ENCODE data around the gene NLN. TPM values are rescaled to one million over a fixed set of nuclear protein-coding genes. Genes with fewer than 3 reads are reported as not detected.
"Not testable (repeated sequence)": the region's sequence is repeated elsewhere in the genome, so short reads cannot be mapped to it uniquely, and the experiment has no call there.

NLN gene
- total RNA-seq, 1 donor: 3.3 TPM

- Histone ChIP-seq H3K4me1 (ENCODE audit: insufficient read depth, low read length) (no peaks in the 10 kb centered on the region), H3K9me3 (ENCODE audit: low read depth, low read length) (no peaks in the 10 kb centered on the region), H3K27me3 (ENCODE audit: insufficient read depth, low read length) (no peaks in the 10 kb centered on the region), H3K4me3 (ENCODE audit: low read length) (no peak overlapping the region)
Measured at GRCh38 chr5:65835191-65835590, 113.2 kb downstream of the NLN start.

GRCh38 chr5:65837139-65837538 lies 115.1 kb downstream of the NLN start:
- Histone ChIP-seq H3K4me3 (ENCODE audit: low read length) (no peak overlapping the region), H3K4me1 (ENCODE audit: insufficient read depth, low read length) (no peaks in the 10 kb centered on the region), H3K27me3 (ENCODE audit: insufficient read depth, low read length) (no peaks in the 10 kb centered on the region), H3K9me3 (ENCODE audit: low read depth, low read length) (no peaks in the 10 kb centered on the region)

GRCh38 chr5:65839170-65839569 lies 117.2 kb downstream of the NLN start:
- H3K4me3 ChIP-seq (ENCODE audit: low read length); H3K9me3 ChIP-seq (ENCODE audit: low read depth, low read length); H3K27me3 ChIP-seq (ENCODE audit: insufficient read depth, low read length); H3K4me1 ChIP-seq (ENCODE audit: insufficient read depth, low read length): not testable (repeated sequence)

DNA sequence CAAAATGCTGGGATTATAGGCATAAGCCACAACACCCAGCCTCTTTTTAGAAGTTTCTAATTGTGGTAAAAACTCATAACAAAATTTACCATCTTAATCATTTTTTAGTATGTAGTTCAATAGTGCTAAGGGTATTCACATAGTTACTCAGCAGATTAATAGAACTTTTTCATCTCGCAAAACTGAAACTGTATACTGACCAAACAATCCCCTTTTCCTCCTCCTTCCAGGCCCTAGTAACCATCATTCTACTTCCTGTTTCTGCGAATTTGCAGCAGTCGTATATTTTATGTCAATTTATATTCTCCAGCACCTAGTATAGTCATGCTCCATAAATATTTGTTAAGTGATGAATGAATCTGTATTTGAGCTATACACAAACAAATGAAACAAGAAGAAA lies 118.1 kb downstream of the NLN start:
- Histone ChIP-seq H3K27me3 (ENCODE audit: insufficient read depth, low read length) (no peaks in the 10 kb centered on the region), H3K9me3 (ENCODE audit: low read depth, low read length) (no peaks in the 10 kb centered on the region), H3K4me1 (ENCODE audit: insufficient read depth, low read length) (peaks cover 8% of the 10 kb centered on the region), H3K4me3 (ENCODE audit: low read length) (no peak overlapping the region)

DNA sequence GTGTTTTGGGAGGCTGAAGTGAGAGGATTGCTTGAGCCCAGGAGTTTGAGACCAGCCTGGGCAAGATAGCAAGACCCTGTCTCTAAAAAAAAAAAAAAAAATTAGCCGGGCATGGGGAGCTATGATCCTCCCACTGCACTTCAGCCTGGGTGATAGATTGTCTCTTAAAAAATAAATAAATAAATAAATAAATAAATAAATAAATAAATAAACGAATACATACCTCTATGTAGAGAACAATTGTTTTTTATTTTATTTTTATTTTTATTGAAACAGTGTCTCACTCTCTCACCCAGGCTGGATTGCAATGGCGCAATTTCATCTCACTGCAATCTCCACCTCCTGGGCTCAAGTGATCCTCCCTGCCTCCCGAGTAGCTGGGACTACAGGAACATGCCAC lies 122.8 kb downstream of the NLN start:
- not testable (repeated sequence) for H3K27me3 ChIP-seq (ENCODE audit: insufficient read depth, low read length); H3K4me3 ChIP-seq (ENCODE audit: low read length); H3K9me3 ChIP-seq (ENCODE audit: low read depth, low read length)
- peaks cover 17% of the 10 kb centered on the region for H3K4me1 ChIP-seq (ENCODE audit: insufficient read depth, low read length)

GRCh38 chr5:65846101-65846500 lies 124.1 kb downstream of the NLN start:
- H3K4me1 ChIP-seq (ENCODE audit: insufficient read depth, low read length): peaks cover 17% of the 10 kb centered on the region
- no peaks in the 10 kb centered on the region for H3K27me3 ChIP-seq (ENCODE audit: insufficient read depth, low read length)
- H3K4me3 ChIP-seq (ENCODE audit: low read length): no peak overlapping the region
- no peaks in the 10 kb centered on the region for H3K9me3 ChIP-seq (ENCODE audit: low read depth, low read length)

DNA sequence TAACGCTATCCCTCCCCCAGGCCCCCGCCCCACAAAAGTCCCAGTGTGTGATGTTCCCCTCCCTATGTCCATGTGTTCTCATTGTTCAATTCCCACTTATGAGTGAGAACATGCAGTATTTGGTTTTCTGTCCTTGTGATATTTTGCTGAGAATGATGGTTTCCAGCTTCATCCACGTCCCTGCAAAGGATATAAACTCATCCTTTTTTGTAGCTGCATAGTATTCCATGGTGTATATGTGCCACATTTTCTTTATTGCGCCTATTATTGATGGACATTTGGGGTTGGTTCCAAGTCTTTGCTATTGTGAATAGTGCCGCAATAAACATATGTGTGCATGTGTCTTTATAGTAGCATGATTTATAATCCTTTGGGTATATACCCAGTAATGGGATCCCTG lies 125.0 kb downstream of the NLN start:
- not testable (repeated sequence) for H3K27me3 ChIP-seq (ENCODE audit: insufficient read depth, low read length); H3K9me3 ChIP-seq (ENCODE audit: low read depth, low read length); H3K4me3 ChIP-seq (ENCODE audit: low read length)
- peaks cover 17% of the 10 kb centered on the region for H3K4me1 ChIP-seq (ENCODE audit: insufficient read depth, low read length)

- H3K27me3 ChIP-seq (ENCODE audit: insufficient read depth, low read length); H3K9me3 ChIP-seq (ENCODE audit: low read depth, low read length); H3K4me3 ChIP-seq (ENCODE audit: low read length): not testable (repeated sequence)
- H3K4me1 ChIP-seq (ENCODE audit: insufficient read depth, low read length): peaks cover 11% of the 10 kb centered on the region
Measured at GRCh38 chr5:65849918-65850317, 127.9 kb downstream of the NLN start.

- Histone ChIP-seq H3K9me3 (ENCODE audit: low read depth, low read length) (no peaks in the 10 kb centered on the region), H3K4me3 (ENCODE audit: low read length) (no peak overlapping the region), H3K4me1 (ENCODE audit: insufficient read depth, low read length) (peaks cover 17% of the 10 kb centered on the region), H3K27me3 (ENCODE audit: insufficient read depth, low read length) (no peaks in the 10 kb centered on the region)
Measured at GRCh38 chr5:65854925-65855324, 132.9 kb downstream of the NLN start.

DNA sequence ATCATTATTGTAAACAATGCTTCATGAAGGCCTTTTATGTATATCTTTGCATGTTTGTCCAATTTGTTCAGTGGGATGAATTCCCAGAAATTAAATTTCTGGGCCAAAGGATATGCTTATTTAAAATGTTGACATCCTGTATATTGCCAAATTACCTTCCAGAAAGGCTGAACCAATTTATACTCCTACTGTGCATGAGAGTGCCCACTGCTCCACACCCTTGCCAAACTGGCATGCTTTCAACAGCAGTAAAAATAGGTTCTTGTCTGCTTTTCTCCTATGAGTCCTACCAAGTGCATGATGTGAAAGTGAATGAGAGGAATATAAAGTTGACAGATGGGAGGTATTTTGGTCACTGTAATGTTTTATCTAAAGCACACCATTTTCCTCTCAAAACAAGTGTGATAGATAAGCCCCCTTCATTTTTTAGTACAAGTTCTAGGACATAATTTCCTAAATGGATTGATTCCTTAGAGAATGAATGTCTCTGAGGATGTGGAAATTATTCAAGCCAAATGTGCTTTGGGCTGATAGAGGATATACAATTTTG lies 133.8 kb downstream of the NLN start:
- no peaks in the 10 kb centered on the region for H3K27me3 ChIP-seq (ENCODE audit: insufficient read depth, low read length)
- H3K4me1 ChIP-seq (ENCODE audit: insufficient read depth, low read length): peaks cover 17% of the 10 kb centered on the region
- no peaks in the 10 kb centered on the region for H3K9me3 ChIP-seq (ENCODE audit: low read depth, low read length)
- H3K4me3 ChIP-seq (ENCODE audit: low read length): no peak overlapping the region

DNA sequence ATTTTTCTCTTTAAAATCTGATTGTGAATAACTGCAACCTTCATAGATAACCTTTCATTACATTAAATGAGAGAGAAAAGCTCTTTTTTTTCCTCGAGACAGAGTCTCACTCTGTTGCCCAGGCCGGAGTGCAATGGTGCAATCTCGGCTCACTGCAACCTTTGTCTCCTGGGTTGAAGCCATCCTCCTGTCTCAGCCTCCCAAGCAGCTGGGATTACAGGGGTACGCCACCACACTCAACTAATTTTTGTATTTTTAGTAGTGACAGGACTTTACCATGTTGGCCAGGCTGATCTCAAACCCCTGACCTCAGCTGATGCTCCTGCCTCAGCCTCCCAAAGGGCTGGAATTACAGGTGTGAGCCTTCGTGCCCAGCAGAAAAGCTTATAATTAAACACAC lies 134.5 kb downstream of the NLN start:
- H3K9me3 ChIP-seq (ENCODE audit: low read depth, low read length): no peaks in the 10 kb centered on the region
- H3K27me3 ChIP-seq (ENCODE audit: insufficient read depth, low read length): no peaks in the 10 kb centered on the region
- H3K4me1 ChIP-seq (ENCODE audit: insufficient read depth, low read length): peaks cover 17% of the 10 kb centered on the region
- H3K4me3 ChIP-seq (ENCODE audit: low read length): no peak overlapping the region

GRCh38 chr5:65858316-65858715 lies 136.3 kb downstream of the NLN start:
- Histone ChIP-seq H3K4me1 (ENCODE audit: insufficient read depth, low read length) (peaks cover 17% of the 10 kb centered on the region), H3K27me3 (ENCODE audit: insufficient read depth, low read length) (no peaks in the 10 kb centered on the region), H3K4me3 (ENCODE audit: low read length) (no peak overlapping the region), H3K9me3 (ENCODE audit: low read depth, low read length) (no peaks in the 10 kb centered on the region)

DNA sequence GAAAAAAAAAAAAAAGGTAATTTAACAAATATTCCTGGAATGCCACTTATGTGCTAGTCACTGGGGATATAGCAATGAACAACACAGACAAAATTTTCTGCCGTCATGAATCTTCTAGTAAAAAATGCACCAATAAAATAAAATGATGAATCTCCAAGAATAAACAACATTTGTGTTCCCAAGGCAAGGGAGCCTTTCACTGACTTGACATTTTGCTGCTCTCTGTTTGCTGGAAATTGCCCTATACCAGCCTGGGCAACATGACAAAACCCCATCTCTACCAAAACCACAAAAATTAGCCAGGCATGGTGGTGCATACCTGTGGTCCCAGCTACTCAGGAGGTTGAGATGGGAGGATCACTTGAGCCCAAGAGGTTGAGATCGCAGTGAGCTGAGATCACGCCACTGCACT lies 139.8 kb downstream of the NLN start:
- Histone ChIP-seq H3K27me3 (ENCODE audit: insufficient read depth, low read length) (no peaks in the 10 kb centered on the region), H3K4me3 (ENCODE audit: low read length) (no peak overlapping the region), H3K4me1 (ENCODE audit: insufficient read depth, low read length) (peaks cover 17% of the 10 kb centered on the region), H3K9me3 (ENCODE audit: low read depth, low read length) (no peaks in the 10 kb centered on the region)

GRCh38 chr5:65862384-65862783 lies 140.4 kb downstream of the NLN start:
- no peaks in the 10 kb centered on the region for H3K27me3 ChIP-seq (ENCODE audit: insufficient read depth, low read length)
- peaks cover 17% of the 10 kb centered on the region for H3K4me1 ChIP-seq (ENCODE audit: insufficient read depth, low read length)
- no peak overlapping the region for H3K4me3 ChIP-seq (ENCODE audit: low read length)
- no peaks in the 10 kb centered on the region for H3K9me3 ChIP-seq (ENCODE audit: low read depth, low read length)

GRCh38 chr5:65863747-65864146 lies 141.7 kb downstream of the NLN start:
- H3K27me3 ChIP-seq (ENCODE audit: insufficient read depth, low read length): no peaks in the 10 kb centered on the region
- H3K9me3 ChIP-seq (ENCODE audit: low read depth, low read length): no peaks in the 10 kb centered on the region

DNA sequence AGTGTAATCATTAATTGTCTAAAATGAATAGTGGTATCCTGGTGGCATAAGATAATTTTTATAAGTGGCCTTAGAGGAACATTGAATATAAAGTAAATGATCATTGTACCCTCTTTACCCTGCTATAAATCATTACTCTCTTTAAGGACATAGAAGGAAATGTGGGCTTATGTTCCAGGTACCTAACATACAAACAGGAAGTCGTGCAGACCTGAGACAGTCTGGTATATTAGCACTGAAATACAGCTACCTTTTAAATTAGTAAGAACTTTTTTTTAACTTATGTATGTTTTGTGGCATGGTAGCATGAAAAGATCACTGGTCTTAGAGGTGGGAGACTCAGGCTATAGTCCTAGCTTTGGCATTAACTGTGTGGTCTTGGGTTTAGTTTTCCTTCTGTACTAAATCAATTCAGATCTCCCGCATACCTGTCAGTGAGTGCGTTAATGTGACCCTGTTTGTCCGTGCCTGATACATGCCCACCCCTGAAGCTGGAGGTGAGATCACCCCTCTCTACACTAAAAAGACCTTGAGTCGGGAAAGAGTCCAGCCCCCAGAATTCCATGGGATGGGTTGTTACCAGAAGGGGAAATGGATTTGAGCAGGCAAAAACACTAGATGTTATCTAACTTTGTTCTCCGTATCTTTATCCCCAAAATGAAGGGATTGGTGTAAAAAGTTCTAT lies 145.0 kb downstream of the NLN start:
- H3K4me1 ChIP-seq (ENCODE audit: insufficient read depth, low read length): no peaks in the 10 kb centered on the region
- H3K4me3 ChIP-seq (ENCODE audit: low read length): no peak overlapping the region
- no peaks in the 10 kb centered on the region for H3K27me3 ChIP-seq (ENCODE audit: insufficient read depth, low read length)
- H3K9me3 ChIP-seq (ENCODE audit: low read depth, low read length): no peaks in the 10 kb centered on the region

More at GRCh38 chr5:65863747-65864146, 141.7 kb downstream of the NLN start:
- no peak overlapping the region for H3K4me3 ChIP-seq (ENCODE audit: low read length)
- H3K4me1 ChIP-seq (ENCODE audit: insufficient read depth, low read length): peaks cover 6% of the 10 kb centered on the region
